Cardiac muscle cell (in vitro differentiated cells and primary cell): ENCODE results near the gene LRMDA. TPM values are rescaled to one million over a fixed set of nuclear protein-coding genes. Genes with fewer than 3 reads are reported as not detected.

Experiments
- DNase-seq, 2 donors: peaks; one replicate each; pipeline versions ENCODE4 v3.0.0 to v3.0.0-alpha.2; 2010 to 2017; ENCODE audit warnings: low read depth in 1 of 2, low spot score in 1 of 2
- H3K27ac ChIP-seq: fragments of 200-600 bp; sonication (generic); 2 replicates; pipeline ENCODE4 v1.5.1; 2016
- H3K27me3 ChIP-seq: fragments of 200-600 bp; sonication (generic); 2 replicates; pipeline ENCODE4 v1.6.0; 2016; ENCODE audit warnings: control low read depth
- H3K36me3 ChIP-seq: fragments of 200-600 bp; sonication (generic); 2 replicates; pipeline ENCODE4 v1.5.1; 2016; ENCODE audit warnings: control low read depth
- H3K4me1 ChIP-seq: fragments of 200-600 bp; sonication (generic); 2 replicates; pipeline ENCODE4 v1.8.1; 2017; ENCODE audit warnings: low read depth, mild to moderate bottlenecking, mixed run types
- H3K4me3 ChIP-seq: fragments of 200-600 bp; sonication (generic); 2 replicates; pipeline ENCODE4 v1.5.1; 2016; ENCODE audit warnings: mild to moderate bottlenecking
- H3K9me3 ChIP-seq: fragments of 200-600 bp; sonication (generic); 2 replicates; pipeline ENCODE4 v1.5.1; 2017; ENCODE audit warnings: low read depth, mild to moderate bottlenecking, control low read depth
- CTCF ChIP-seq: IDR thresholded peaks from 2 replicates; pipeline ENCODE4 v1.5.1; 2012; ENCODE audit warnings: low read depth, mild to moderate bottlenecking, low read length
- polyA plus RNA-seq: library from polyadenylated mRNA; unstranded; fragments of >200 nt; fragmentation: Nextera tagmentation; extraction: Ambion mirVana; gene quantifications from 2 replicates; pipeline ENCODE4 v1.2.1, GENCODE V29; 2016
- total RNA-seq: library from RNA; depleted of rRNA; stranded (reverse); fragments of >200 nt; gene quantifications from 2 replicates; pipeline ENCODE4 v1.2.3, GENCODE V29; 2016

Gene LRMDA
- total and polyA plus RNA-seq, 2 experiments from 2014 or later = 6.2 to 11.7 TPM

GRCh38 chr10:76230921-76231285, 799.5 kb downstream of the LRMDA start:
- DNase-seq = peak in 1 of 2 donors; percentile 15
- H3K9me3 ChIP-seq = no peaks in the 10 kb centered on the region
- TF ChIP-seq CTCF = no peak
- peak overlapping the region; percentile 15 for H3K27ac ChIP-seq
- no peaks in the 10 kb centered on the region for H3K27me3 ChIP-seq
- H3K4me3 ChIP-seq = no peak overlapping the region
- H3K36me3 ChIP-seq = no peaks in the 10 kb centered on the region
- peaks cover 22% of the 10 kb centered on the region for H3K4me1 ChIP-seq

- no peak for TF ChIP-seq CTCF
- Histone ChIP-seq H3K27me3 (no peaks in the 10 kb centered on the region), H3K9me3 (no peaks in the 10 kb centered on the region), H3K4me1 (peaks cover 22% of the 10 kb centered on the region), H3K27ac (peak overlapping the region; percentile 15), H3K4me3 (no peak overlapping the region), H3K36me3 (no peaks in the 10 kb centered on the region)
- peak in 1 of 2 donors; percentile 15 for DNase-seq
Observed at GRCh38 chr10:76231286-76231934, 800.0 kb downstream of the LRMDA start.

GRCh38 chr10:76234499-76235226, 803.2 kb downstream of the LRMDA start:
- H3K9me3 ChIP-seq = no peaks in the 10 kb centered on the region
- no peak overlapping the region for H3K4me3 ChIP-seq
- DNase-seq = no peak
- no peaks in the 10 kb centered on the region for H3K36me3 ChIP-seq
- no peak for TF ChIP-seq CTCF
- no peaks in the 10 kb centered on the region for H3K27me3 ChIP-seq
- H3K27ac ChIP-seq = no peak overlapping the region
- H3K4me1 ChIP-seq = peaks cover 27% of the 10 kb centered on the region

- Histone ChIP-seq H3K36me3 (no peaks in the 10 kb centered on the region), H3K4me3 (no peak overlapping the region), H3K27ac (no peak overlapping the region), H3K27me3 (no peaks in the 10 kb centered on the region), H3K4me1 (peaks cover 13% of the 10 kb centered on the region), H3K9me3 (no peaks in the 10 kb centered on the region)
- DNase-seq = no peak
- TF ChIP-seq CTCF = no peak
Observed at GRCh38 chr10:76236356-76236755, 804.9 kb downstream of the LRMDA start.

GRCh38 chr10:76242956-76243355, 811.5 kb downstream of the LRMDA start:
- no peak overlapping the region for H3K27ac ChIP-seq
- DNase-seq = no peak
- TF ChIP-seq CTCF = no peak
- no peak overlapping the region for H3K4me3 ChIP-seq
- no peaks in the 10 kb centered on the region for H3K36me3 ChIP-seq
- H3K9me3 ChIP-seq = no peaks in the 10 kb centered on the region
- no peaks in the 10 kb centered on the region for H3K27me3 ChIP-seq
- H3K4me1 ChIP-seq = peaks cover 5% of the 10 kb centered on the region
